OCI-LY1 (cell line): ENCODE measurements around the gene GMPPB.

ENCODE experiments used
- H2AFZ ChIP-seq: fragments of 200-600 bp; sonication (generic), shearing (Covaris generic); 2 replicates; pipeline ENCODE4 v1.6.0; 2014; ENCODE audit warnings: antibody characterized with exemption, mild to moderate bottlenecking, low read length
- H3F3A ChIP-seq: fragments of 200-600 bp; sonication (generic), shearing (Covaris generic); 2 replicates; pipeline ENCODE4 v1.6.0; 2014; ENCODE audit warnings: mild to moderate bottlenecking, antibody characterized with exemption, low read length, moderate library complexity; ENCODE audit not compliant: insufficient read depth
- H3K27ac ChIP-seq: fragments of 200-600 bp; sonication (generic); 2 replicates; pipeline ENCODE4 v1.5.1; 2014; ENCODE audit warnings: low read length, mixed run types, mild to moderate bottlenecking, low read depth; ENCODE audit not compliant: poor library complexity, severe bottlenecking
- H3K27me3 ChIP-seq: fragments of 200-600 bp; sonication (generic); 2 replicates; pipeline ENCODE4 v1.6.0; 2014; ENCODE audit warnings: antibody characterized with exemption, mild to moderate bottlenecking, low read length, moderate library complexity; ENCODE audit not compliant: insufficient read depth
- H3K36me3 ChIP-seq: fragments of 200-600 bp; sonication (generic); 2 replicates; pipeline ENCODE4 v1.6.1; 2014; ENCODE audit warnings: mild to moderate bottlenecking, antibody characterized with exemption, low read length, moderate library complexity, mixed read lengths; ENCODE audit not compliant: insufficient read depth
- H3K4me1 ChIP-seq: fragments of 200-600 bp; sonication (generic); 2 replicates; pipeline ENCODE4 v1.5.1; 2014; ENCODE audit warnings: mild to moderate bottlenecking, low read length, moderate library complexity; ENCODE audit not compliant: insufficient read depth, severe bottlenecking
- H3K4me2 ChIP-seq: fragments of 200-600 bp; sonication (generic), shearing (Covaris generic); 2 replicates; pipeline ENCODE4 v1.6.1; 2014; ENCODE audit warnings: low read length
- H3K4me3 ChIP-seq: fragments of 200-600 bp; sonication (generic); 2 replicates; pipeline ENCODE4 v1.5.1; 2014; ENCODE audit warnings: low read length, low read depth, mild to moderate bottlenecking, mixed read lengths; ENCODE audit not compliant: poor library complexity, severe bottlenecking
- H3K79me2 ChIP-seq: fragments of 200-600 bp; shearing (Covaris generic); 2 replicates; pipeline ENCODE4 v1.6.1; 2016; ENCODE audit warnings: mixed run types, low read length, mixed read lengths; ENCODE audit not compliant: insufficient read depth
- H3K9ac ChIP-seq: fragments of 200-600 bp; sonication (generic), shearing (Covaris generic); 2 replicates; pipeline ENCODE4 v1.6.1; 2014; ENCODE audit warnings: mild to moderate bottlenecking, low read length, mixed read lengths
- H3K9me2 ChIP-seq: fragments of 200-600 bp; sonication (generic), shearing (Covaris generic); 2 replicates; pipeline ENCODE4 v1.6.1; 2014; ENCODE audit warnings: low read depth, mild to moderate bottlenecking, low read length, mixed read lengths
- H3K9me3 ChIP-seq: fragments of 200-600 bp; shearing (Covaris generic); 2 replicates; pipeline ENCODE4 v1.6.1; 2014; ENCODE audit warnings: low read length, mixed read lengths
- H4K20me1 ChIP-seq: fragments of 200-600 bp; sonication (generic), shearing (Covaris generic); 2 replicates; pipeline ENCODE4 v1.6.0; 2016; ENCODE audit warnings: mild to moderate bottlenecking, low read length; ENCODE audit not compliant: insufficient read depth
- EZH2 ChIP-seq: fragments of 200-600 bp; sonication (generic), shearing (Covaris generic); IDR thresholded peaks from 2 replicates; pipeline ENCODE4 v1.8.0; 2017; ENCODE audit warnings: borderline replicate concordance, mixed run types, mild to moderate bottlenecking, antibody characterized with exemption, low read length, moderate library complexity, mixed read lengths
- TF ChIP-seq, protein P1 (sequence below): fragments of 200-600 bp; sonication (generic), shearing (Covaris generic); IDR thresholded peaks from 2 replicates; pipeline ENCODE4 v1.5.1; 2017; ENCODE audit warnings: mild to moderate bottlenecking, antibody characterized with exemption, low read length, moderate library complexity, mixed read lengths

GMPPB gene

DNA sequence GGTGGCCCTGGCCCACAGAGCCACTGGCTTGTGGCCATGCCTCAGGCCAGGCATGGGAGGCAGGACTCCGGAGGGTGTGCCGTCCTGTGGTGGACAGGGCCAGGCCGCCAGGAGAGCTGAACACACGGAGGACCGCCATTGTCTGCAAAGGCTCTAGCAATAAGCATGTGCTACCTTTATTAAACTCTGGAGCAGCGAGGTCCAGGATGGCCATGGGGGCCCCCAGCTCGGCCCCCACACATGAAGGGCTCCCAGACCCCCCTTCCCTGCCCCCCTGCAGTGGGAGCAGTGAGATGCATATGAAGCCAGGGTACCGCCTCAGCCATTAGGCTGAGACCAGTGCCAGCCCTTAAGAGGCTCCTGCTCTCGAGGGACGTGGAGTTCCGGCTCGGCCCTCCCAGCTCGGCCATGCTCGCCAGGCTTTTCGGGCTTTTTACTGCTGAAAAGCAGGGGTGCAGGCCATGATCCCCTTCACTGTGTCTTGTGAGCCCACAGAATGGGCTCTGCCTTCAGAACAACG is 7.0 kb downstream of the GMPPB start:
- H3K4me1 ChIP-seq: peaks cover 3% of the 10 kb centered on the region
- H4K20me1 ChIP-seq: no peaks in the 10 kb centered on the region
- no peaks in the 10 kb centered on the region for H3K9me3 ChIP-seq
- H3K4me3 ChIP-seq: no peak overlapping the region
- H3K27me3 ChIP-seq: no peaks in the 10 kb centered on the region
- H3K36me3 ChIP-seq: peaks cover 36% of the 10 kb centered on the region
- H3K9me2 ChIP-seq: no peaks in the 10 kb centered on the region
- no peak overlapping the region for H3K27ac ChIP-seq
- H3K79me2 ChIP-seq: no peaks in the 10 kb centered on the region
- no peak overlapping the region for H3K4me2 ChIP-seq
- H2AFZ ChIP-seq: no peak overlapping the region
- no peaks in the 10 kb centered on the region for H3F3A ChIP-seq
- no peak overlapping the region for H3K9ac ChIP-seq
- TF ChIP-seq, protein P1, sequence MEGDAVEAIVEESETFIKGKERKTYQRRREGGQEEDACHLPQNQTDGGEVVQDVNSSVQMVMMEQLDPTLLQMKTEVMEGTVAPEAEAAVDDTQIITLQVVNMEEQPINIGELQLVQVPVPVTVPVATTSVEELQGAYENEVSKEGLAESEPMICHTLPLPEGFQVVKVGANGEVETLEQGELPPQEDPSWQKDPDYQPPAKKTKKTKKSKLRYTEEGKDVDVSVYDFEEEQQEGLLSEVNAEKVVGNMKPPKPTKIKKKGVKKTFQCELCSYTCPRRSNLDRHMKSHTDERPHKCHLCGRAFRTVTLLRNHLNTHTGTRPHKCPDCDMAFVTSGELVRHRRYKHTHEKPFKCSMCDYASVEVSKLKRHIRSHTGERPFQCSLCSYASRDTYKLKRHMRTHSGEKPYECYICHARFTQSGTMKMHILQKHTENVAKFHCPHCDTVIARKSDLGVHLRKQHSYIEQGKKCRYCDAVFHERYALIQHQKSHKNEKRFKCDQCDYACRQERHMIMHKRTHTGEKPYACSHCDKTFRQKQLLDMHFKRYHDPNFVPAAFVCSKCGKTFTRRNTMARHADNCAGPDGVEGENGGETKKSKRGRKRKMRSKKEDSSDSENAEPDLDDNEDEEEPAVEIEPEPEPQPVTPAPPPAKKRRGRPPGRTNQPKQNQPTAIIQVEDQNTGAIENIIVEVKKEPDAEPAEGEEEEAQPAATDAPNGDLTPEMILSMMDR: no peak
- no peak for TF ChIP-seq EZH2

DNA sequence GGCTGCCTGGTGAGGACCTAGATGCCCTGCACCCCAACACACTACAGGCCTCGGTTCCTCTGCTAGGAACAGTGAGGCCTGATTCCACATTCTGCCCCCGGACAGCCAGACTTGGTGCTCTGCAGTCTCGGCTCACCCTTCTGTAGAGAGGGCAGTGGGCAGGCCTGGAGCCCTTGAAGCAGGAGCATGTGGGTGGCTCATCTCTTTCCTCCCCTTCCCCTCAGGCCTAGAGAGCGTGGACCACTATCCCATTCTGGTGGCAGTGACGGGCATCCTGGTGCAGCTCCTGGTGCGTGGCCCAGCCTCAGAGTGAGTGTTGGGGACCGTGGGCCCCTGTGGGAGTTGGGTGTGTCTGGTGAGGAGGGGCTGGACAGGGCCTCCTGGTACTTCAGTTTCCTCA is 7.6 kb downstream of the GMPPB start:
- H3K9me2 ChIP-seq: no peaks in the 10 kb centered on the region
- H3K27ac ChIP-seq: no peak overlapping the region
- H3K4me2 ChIP-seq: no peak overlapping the region
- H3K79me2 ChIP-seq: no peaks in the 10 kb centered on the region
- H3K36me3 ChIP-seq: peaks cover 30% of the 10 kb centered on the region
- H3F3A ChIP-seq: no peaks in the 10 kb centered on the region
- H3K27me3 ChIP-seq: no peaks in the 10 kb centered on the region
- no peaks in the 10 kb centered on the region for H4K20me1 ChIP-seq
- peaks cover 3% of the 10 kb centered on the region for H3K4me1 ChIP-seq
- H3K9me3 ChIP-seq: no peaks in the 10 kb centered on the region
- no peak overlapping the region for H2AFZ ChIP-seq
- no peak for TF ChIP-seq EZH2
- TF ChIP-seq, protein P1: no peak
- H3K4me3 ChIP-seq: no peak overlapping the region
- H3K9ac ChIP-seq: no peak overlapping the region

DNA sequence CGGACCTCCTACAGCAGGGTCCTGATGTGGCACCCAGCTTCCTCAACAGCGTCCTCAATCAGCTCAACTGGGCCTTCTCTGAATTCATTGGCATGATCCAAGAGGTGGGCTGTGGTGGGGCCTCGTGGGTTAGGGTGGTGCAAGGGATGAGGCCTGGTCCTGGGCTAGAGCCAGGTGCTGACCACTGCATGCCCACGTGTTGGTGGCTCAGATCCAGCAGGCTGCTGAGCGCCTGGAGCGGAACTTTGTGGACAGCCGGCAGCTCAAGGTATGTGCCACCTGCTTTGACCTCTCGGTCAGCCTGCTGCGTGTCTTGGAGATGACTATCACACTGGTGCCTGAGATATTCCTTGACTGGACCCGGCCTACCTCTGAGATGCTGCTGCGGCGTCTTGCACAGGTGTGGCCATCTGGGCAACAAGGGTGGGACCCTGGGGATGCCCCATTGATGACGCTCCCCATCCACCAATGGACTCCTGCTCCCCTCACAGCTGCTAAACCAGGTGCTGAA is 8.1 kb downstream of the GMPPB start:
- H3K9me3 ChIP-seq: no peaks in the 10 kb centered on the region
- H3K9me2 ChIP-seq: no peaks in the 10 kb centered on the region
- no peaks in the 10 kb centered on the region for H3K79me2 ChIP-seq
- no peak overlapping the region for H3K4me3 ChIP-seq
- no peaks in the 10 kb centered on the region for H3K27me3 ChIP-seq
- no peaks in the 10 kb centered on the region for H3F3A ChIP-seq
- H2AFZ ChIP-seq: no peak overlapping the region
- no peak overlapping the region for H3K9ac ChIP-seq
- H3K4me2 ChIP-seq: no peak overlapping the region
- no peak overlapping the region for H3K27ac ChIP-seq
- TF ChIP-seq EZH2: no peak
- TF ChIP-seq, protein P1: no peak
- peaks cover 25% of the 10 kb centered on the region for H3K36me3 ChIP-seq
- H3K4me1 ChIP-seq: peaks cover 3% of the 10 kb centered on the region
- no peaks in the 10 kb centered on the region for H4K20me1 ChIP-seq
